Neuronal stem cell (in vitro differentiated cells): ENCODE measurements around the gene LRRC25.
A peak's percentile ranks its signal among the peaks of the same experiment; 100 is the strongest.

Experiments
- DNase-seq: peaks from one replicate; pipeline ENCODE4 v3.0.0-alpha.2; 2013; ENCODE audit warnings: low spot score
- H2AFZ ChIP-seq: one replicate; pipeline ENCODE4 v1.6.1; 2013; ENCODE audit warnings: mild to moderate bottlenecking, low read length, inconsistent platforms
- H2AK5ac ChIP-seq: 2 replicates; pipeline ENCODE4 v1.6.1; 2013; ENCODE audit warnings: low read depth, mild to moderate bottlenecking, inconsistent platforms, low read length, moderate library complexity, mixed read lengths
- H2BK120ac ChIP-seq: 2 replicates; pipeline ENCODE4 v1.6.1; 2013; ENCODE audit warnings: low read depth, mild to moderate bottlenecking, inconsistent platforms, low read length, moderate library complexity, mixed read lengths
- H2BK12ac ChIP-seq: one replicate; pipeline ENCODE4 v1.6.1; 2013; ENCODE audit warnings: low read length, inconsistent platforms
- H2BK15ac ChIP-seq: 2 replicates; pipeline ENCODE4 v1.6.1; 2013; ENCODE audit warnings: mild to moderate bottlenecking, low read length, inconsistent platforms, mixed read lengths
- H2BK5ac ChIP-seq: one replicate; pipeline ENCODE4 v1.6.1; 2013; ENCODE audit warnings: inconsistent platforms, mild to moderate bottlenecking, low read length, moderate library complexity
- H3K14ac ChIP-seq: one replicate; pipeline ENCODE4 v1.6.1; 2013; ENCODE audit warnings: low read length, inconsistent platforms
- H3K18ac ChIP-seq: 2 replicates; pipeline ENCODE4 v1.6.1; 2013; ENCODE audit warnings: low read length, inconsistent platforms
- H3K23ac ChIP-seq: 2 replicates; pipeline ENCODE4 v1.6.1; 2013; ENCODE audit warnings: low read depth, mild to moderate bottlenecking, mixed read lengths, low read length, inconsistent platforms; ENCODE audit not compliant: poor library complexity
- H3K27ac ChIP-seq: replicated peaks from 3 replicates; pipeline ENCODE4 v1.5.1; 2013; ENCODE audit warnings: low read length, inconsistent platforms
- H3K27me3 ChIP-seq, 3 experiments: 2 replicates each; pipeline ENCODE4 v1.6.1; 2013; ENCODE audit warnings: low read length in 3 of 3, mild to moderate bottlenecking in 2 of 3, inconsistent platforms in 1 of 3, low read depth in 1 of 3, mixed read lengths in 1 of 3, moderate library complexity in 1 of 3; ENCODE audit not compliant: control insufficient read depth in 3 of 3, insufficient read depth in 3 of 3
- H3K36me3 ChIP-seq, 2 donors: replicated peaks in 1 of 2; 2 replicates each; pipeline ENCODE4 v1.6.1; 2013; ENCODE audit warnings: low read length in 2 of 2; ENCODE audit not compliant: control insufficient read depth in 2 of 2, insufficient read depth in 2 of 2
- H3K4ac ChIP-seq: 2 replicates; pipeline ENCODE4 v1.6.1; 2013; ENCODE audit warnings: inconsistent platforms, mild to moderate bottlenecking, low read length, moderate library complexity
- H3K4me1 ChIP-seq, 2 donors: 1 replicate in 1 of 2; 2 replicates in 1 of 2; pipeline ENCODE4 v1.6.1; 2013; ENCODE audit warnings: low read length in 2 of 2, low read depth in 1 of 2; ENCODE audit not compliant: control insufficient read depth in 2 of 2, insufficient read depth in 1 of 2
- H3K4me2 ChIP-seq: one replicate; pipeline ENCODE4 v1.6.1; 2013; ENCODE audit warnings: mild to moderate bottlenecking, low read length, inconsistent platforms; ENCODE audit not compliant: insufficient read depth, poor library complexity, severe bottlenecking
- H3K4me3 ChIP-seq, 2 donors: 2 replicates each; pipeline ENCODE4 v1.5.1; 2013; ENCODE audit warnings: low read length in 2 of 2, mild to moderate bottlenecking in 2 of 2, inconsistent platforms in 1 of 2, moderate library complexity in 1 of 2
- H3K79me1 ChIP-seq: one replicate; pipeline ENCODE4 v1.6.1; 2013; ENCODE audit warnings: low read depth, mild to moderate bottlenecking, inconsistent platforms, low read length, moderate library complexity
- H3K9ac ChIP-seq: one replicate; pipeline ENCODE4 v1.6.1; 2013; ENCODE audit warnings: mild to moderate bottlenecking, low read depth, low read length, inconsistent platforms; ENCODE audit not compliant: poor library complexity
- H3K9me3 ChIP-seq, 2 donors: replicated peaks in 1 of 2; 2 replicates each; pipeline versions ENCODE3 to v1.6.1; 2013; ENCODE audit warnings: low read length in 2 of 2, mild to moderate bottlenecking in 2 of 2, inconsistent platforms in 1 of 2, low read depth in 1 of 2, mixed read lengths in 1 of 2, moderate library complexity in 1 of 2; ENCODE audit not compliant: control insufficient read depth in 2 of 2, insufficient read depth in 1 of 2
- H4K8ac ChIP-seq: one replicate; pipeline ENCODE4 v1.6.1; 2013; ENCODE audit warnings: low read depth, mild to moderate bottlenecking, inconsistent platforms, low read length, moderate library complexity
- H4K91ac ChIP-seq: one replicate; pipeline ENCODE4 v1.6.1; 2013; ENCODE audit warnings: low read length, low read depth, mild to moderate bottlenecking, inconsistent platforms; ENCODE audit not compliant: poor library complexity
- WGBS, 2 donors: extraction: QIAGEN DNeasy Blood & Tissue Kit; methylation state at CpG; one replicate each; pipeline ENCODE4 v1.1.7; 2013; ENCODE audit warnings: missing lambda C conversion rate in 2 of 2, mixed read lengths in 1 of 2; ENCODE audit not compliant: insufficient read length in 2 of 2, insufficient replicate concordance in 1 of 2; ENCODE audit errors: extremely low coverage in 2 of 2; 5-methylcytosine and 5-hydroxymethylcytosine counted together

LRRC25 gene

DNA sequence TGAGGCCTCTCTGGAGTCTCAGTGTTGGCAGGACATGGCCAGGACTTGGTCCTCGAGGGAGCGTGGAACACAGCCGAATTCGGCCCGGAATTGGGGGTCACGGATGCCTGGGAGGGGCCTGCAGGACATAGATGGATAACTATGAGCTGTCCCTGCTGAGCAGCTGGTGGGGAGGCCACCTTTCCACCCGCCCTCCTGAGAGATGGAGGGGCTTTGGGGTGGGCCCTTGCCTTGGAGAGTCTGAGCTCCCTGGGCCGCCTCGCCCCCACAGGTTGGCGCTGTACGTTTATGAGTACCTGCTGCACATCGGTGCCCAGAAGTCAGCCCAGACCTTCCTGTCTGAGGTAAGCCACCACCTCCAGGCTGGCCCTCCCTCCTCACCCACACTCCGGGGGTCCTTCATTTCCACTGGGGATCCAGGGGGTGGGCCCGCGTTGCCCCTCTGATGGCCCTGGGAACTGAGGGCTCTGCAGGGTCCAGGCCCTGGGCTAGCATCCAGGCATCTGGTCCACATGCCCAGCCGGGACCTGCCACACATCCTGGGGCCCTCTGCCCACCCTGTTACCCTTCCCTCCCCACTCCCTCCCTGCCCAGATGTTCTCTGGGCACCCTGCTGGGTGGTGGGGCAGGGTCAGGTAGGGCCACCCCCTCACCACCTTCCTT is 29.8 kb upstream of the LRRC25 start:
- Histone ChIP-seq H3K9me3 (no peaks in the 10 kb centered on the region), H2AFZ (no peak overlapping the region), H2BK12ac (peak overlapping the region; percentile 73), H2BK5ac (peak overlapping the region; percentile 87), H4K8ac (no peak overlapping the region), H2AK5ac (peak overlapping the region; percentile 95), H3K79me1 (peaks cover 13% of the 10 kb centered on the region), H4K91ac (no peak overlapping the region), H3K4ac (peak overlapping the region; percentile 84), H3K27ac (no peak overlapping the region), H3K27me3 (no peaks in the 10 kb centered on the region), H3K14ac (peak overlapping the region; percentile 21), H3K18ac (peak overlapping the region; percentile 77), H3K9ac (no peak overlapping the region), H3K23ac (no peak overlapping the region), H3K4me3 (no peak overlapping the region), H2BK15ac (peak overlapping the region; percentile 85), H3K4me1 (peaks cover 41 to 64% of the 10 kb centered on the region in 2 donors), H3K4me2 (no peak overlapping the region), H2BK120ac (no peak overlapping the region), H3K36me3 (peaks cover 0 to 35% of the 10 kb centered on the region in 2 donors)
- no CpG with 5 or more reads among the region's 16 CpGs for WGBS, 2 donors
- DNase-seq = no peak

GRCh38 chr19:18426416-18426767 is 29.0 kb upstream of the LRRC25 start:
- Histone ChIP-seq H3K9me3 (no peaks in the 10 kb centered on the region), H2BK12ac (peak overlapping the region; percentile 94), H2AFZ (no peak overlapping the region), H3K4ac (no peak overlapping the region), H3K23ac (peak overlapping the region; percentile 91), H3K4me1 (peaks cover 34 to 63% of the 10 kb centered on the region in 2 donors), H3K27ac (no peak overlapping the region), H4K8ac (no peak overlapping the region), H3K79me1 (peaks cover 13% of the 10 kb centered on the region), H3K36me3 (peaks cover 0 to 30% of the 10 kb centered on the region in 2 donors), H2BK120ac (no peak overlapping the region), H3K9ac (no peak overlapping the region), H3K4me3 (no peak overlapping the region), H2AK5ac (peak overlapping the region; percentile 95), H3K18ac (peak overlapping the region; percentile 80), H3K14ac (peak overlapping the region; percentile 2), H2BK5ac (no peak overlapping the region), H3K4me2 (no peak overlapping the region), H2BK15ac (no peak overlapping the region), H3K27me3 (no peaks in the 10 kb centered on the region), H4K91ac (no peak overlapping the region)
- no CpG with 5 or more reads among the region's 8 CpGs for WGBS, 2 donors
- DNase-seq = no peak

DNA sequence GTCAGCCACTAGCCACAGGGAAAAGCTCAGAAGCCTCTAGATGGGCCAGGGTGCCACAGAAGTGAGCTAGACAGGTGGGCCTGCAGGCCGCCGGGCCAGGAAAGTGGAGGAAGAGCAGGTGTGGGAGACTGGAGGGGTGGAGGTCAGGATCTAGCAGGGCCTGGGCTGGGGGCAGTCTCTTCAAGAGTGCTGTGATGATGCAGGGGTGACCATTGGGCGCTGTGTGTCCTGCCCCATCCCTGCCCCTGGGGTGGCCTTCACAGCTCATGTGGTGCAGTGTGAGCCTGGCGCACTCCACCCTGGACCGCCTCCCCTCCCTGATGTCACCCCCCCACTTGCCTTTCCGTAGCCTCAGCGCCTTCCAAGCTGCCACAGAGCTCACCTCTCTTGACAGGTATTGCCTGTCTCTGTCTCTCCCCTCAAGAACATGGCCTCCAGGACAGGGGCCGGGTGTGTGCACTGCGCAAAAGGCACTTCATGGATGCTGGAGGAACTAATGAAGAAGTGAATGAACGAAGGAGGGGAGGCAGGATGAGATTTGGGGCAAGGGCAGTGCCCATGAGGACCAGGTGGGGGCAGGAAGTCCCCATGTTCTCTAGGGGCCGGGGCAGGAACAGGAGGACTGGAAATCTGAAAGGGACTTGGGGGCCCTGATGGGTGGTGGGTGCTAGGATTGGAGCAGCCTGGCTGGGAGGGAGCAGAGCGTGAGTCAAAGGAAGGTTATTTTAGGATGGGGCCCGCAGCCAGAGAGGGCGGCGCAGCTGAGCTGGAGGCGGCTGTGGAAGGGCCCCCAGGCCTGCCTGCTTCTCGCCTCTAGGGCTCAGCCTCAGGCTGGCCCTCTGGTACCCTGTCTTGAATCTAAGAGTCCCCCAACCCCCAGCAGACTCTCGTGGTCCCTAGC is 28.3 kb upstream of the LRRC25 start:
- Histone ChIP-seq H3K4me3 (no peak overlapping the region), H4K8ac (no peak overlapping the region), H2BK5ac (no peak overlapping the region), H3K9ac (no peak overlapping the region), H2BK15ac (peak overlapping the region; percentile 69), H4K91ac (no peak overlapping the region), H3K9me3 (no peaks in the 10 kb centered on the region), H2BK120ac (peak overlapping the region; percentile 50), H2BK12ac (peak overlapping the region; percentile 97), H3K4me1 (peaks cover 34 to 67% of the 10 kb centered on the region in 2 donors), H2AFZ (no peak overlapping the region), H3K4me2 (no peak overlapping the region), H3K27me3 (no peaks in the 10 kb centered on the region), H3K18ac (peak overlapping the region; percentile 53), H3K36me3 (peaks cover 0 to 28% of the 10 kb centered on the region in 2 donors), H3K14ac (no peak overlapping the region), H3K79me1 (peaks cover 13% of the 10 kb centered on the region), H2AK5ac (peak overlapping the region; percentile 96), H3K23ac (peak overlapping the region; percentile 73), H3K4ac (no peak overlapping the region), H3K27ac (no peak overlapping the region)
- DNase-seq = no peak
- WGBS, 2 donors = no CpG with 5 or more reads among the region's 18 CpGs
